Measurements from ENCODE around the gene BLNK.

The BLNK gene

DNA sequence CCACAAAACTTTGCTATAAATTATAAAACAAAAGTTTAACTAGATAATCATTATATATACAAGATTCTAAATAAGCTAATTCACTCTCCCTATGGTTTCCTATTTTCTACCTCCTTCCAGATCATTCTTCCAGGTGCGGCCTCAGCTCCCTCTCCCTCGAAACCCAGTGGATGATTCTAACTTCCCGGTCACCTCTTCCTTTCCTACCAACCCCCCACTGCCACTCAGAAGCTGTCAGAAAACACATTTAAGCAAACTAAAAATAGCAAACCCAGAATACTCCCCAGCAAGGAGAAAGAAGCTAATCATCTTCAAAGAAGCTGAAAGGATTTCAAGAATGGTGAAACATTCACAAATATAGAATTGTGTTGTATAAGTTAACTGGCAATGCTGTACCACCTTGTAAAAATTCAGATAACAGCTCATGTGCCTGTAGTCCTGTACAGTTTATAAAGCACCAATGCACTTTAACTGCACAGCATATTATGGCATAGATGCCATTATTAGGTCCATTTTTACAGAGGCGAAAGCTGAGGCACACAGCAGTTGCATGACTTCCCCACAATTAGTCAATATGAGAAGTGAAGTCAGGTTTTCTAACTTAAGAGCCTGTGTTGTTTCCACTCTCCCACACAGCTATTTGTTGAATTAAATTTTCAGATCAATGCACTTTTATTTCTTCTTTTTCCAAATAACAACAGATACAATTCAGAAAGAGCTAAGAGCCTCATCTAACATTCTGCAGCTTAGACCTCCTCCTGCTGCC is 19.2 kb upstream of the BLNK start:
- H3K4me3 ChIP-seq (ENCODE audit: low read length): no peak overlapping the region
- no peak for DNase-seq (ENCODE audit: low read depth, low spot score)

- no peak overlapping the region for H3K4me3 ChIP-seq (ENCODE audit: low read length)
- DNase-seq (ENCODE audit: low read depth, low spot score): no peak
Measured at GRCh38 chr10:96289218-96289910, 18.0 kb upstream of the BLNK start.

DNA sequence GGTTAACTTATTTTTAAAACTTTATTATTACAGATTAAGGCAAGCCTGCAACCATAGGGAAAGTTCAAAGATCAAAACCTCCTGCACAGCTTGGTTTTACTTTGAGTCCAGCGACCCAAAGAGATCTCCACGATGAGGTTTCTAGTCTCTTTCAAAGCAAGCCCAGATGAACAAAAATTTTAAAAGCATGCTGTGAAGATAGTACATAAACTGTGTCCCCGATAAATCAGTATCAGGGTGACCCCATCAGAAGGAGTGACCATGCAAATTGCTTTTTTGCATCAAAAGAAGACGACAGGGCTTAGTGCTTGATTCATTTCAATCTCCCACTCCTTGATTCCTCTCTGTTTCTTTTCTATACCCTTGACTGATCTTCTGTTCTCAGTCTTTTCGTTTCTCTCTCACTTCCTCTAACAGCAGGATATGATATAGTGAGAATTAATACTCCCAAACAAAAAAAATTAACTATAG is 16.8 kb upstream of the BLNK start:
- H3K4me3 ChIP-seq (ENCODE audit: low read length): peak overlapping the region; percentile 15
- no peak for DNase-seq (ENCODE audit: low read depth, low spot score)

DNA sequence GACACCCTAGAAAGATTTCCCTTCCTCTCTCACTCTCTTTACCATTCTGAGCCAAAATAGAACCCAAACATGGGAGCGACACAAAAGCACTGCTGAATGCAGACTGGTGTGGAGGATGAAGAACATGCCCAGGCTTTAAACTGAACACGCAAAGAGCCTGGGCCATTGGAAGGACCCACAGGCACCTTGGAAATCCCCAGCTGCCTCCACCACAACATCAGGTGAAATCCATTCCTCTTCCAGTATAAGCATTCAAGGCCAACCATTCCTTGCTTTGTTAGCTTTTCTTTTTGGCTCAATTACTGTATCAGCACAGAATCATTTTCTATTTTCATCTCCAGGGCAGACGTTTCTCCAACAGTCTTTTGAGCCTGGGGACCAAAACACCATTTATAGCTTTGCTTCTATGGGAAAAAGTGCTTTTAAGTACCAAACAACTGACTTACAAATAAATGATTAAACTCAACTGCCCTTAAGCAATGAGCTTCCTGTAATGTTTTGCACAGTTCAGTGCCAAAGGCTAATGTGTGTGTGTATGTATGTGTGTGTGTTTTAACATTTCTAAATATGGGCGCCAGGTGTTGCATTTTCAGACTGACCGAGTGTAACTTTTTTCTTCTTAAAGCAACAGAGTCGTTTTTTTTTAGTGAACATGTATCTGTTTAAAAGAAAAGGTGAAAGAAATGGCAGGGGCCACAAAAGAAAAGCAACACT is 16.2 kb upstream of the BLNK start:
- H3K4me3 ChIP-seq (ENCODE audit: low read length): peak overlapping the region; percentile 15
- DNase-seq (ENCODE audit: low read depth, low spot score): peak; percentile 80

DNA sequence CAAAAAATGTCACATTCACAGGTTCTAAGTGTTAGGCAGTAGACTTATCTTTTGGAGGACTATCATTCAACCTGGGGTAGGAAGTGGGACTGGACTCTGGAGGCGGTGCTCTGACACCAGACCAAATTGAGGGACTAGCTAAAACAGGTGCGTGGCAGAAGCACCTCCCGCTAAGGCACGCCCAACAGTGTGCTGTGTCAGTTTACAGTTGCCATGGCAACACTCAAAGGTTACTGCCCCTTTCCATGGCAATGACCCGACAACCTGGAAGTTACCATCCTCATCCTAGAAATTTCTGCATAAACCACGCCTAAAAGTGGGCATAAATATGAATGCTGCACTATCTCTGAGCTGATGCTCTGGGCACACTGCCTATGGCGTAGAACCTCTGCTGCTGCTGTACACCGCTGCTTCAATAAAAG is 14.0 kb upstream of the BLNK start:
- H3K4me3 ChIP-seq (ENCODE audit: low read length): no peak overlapping the region
- no peak for DNase-seq (ENCODE audit: low read depth, low spot score)

DNA sequence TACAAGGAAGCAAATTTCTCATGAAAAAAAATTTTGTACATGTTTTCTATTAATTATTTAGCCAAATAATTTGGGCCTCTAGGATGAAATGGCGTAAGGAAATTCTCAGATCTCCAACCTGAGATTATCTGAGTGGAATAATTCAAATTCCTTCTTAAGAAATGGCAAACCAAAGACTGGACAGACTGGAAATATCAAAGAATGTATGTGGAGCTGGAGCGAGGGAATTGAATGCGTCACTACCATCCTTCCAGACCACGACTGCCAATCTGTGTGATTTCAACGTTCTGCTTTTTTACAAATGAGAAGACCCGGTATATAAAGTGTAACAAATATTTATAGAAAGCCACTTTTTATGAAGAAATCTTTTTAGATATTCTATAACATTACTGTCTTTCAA is 12.4 kb upstream of the BLNK start:
- DNase-seq (ENCODE audit: low read depth, low spot score): no peak
- H3K4me3 ChIP-seq (ENCODE audit: low read length): no peak overlapping the region

DNA sequence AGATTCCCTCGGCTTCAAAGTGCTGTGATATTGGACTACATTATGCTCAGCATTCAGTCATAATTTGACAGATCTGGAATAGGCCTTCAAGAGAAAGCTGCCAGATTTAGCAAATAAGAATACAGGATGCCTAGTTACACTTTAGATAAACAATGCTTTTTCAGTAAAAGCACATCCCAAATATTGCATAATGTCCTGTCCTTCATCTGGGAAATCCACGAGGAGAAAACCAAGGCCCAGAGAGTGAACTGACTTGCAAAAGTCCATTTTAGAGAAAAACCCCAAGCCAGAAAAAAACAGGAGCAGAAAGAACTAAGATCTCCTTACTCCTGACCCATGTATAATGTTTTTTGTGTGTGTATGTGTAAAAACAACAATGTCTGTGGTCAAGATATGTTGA is 12.0 kb upstream of the BLNK start:
- no peak overlapping the region for H3K4me3 ChIP-seq (ENCODE audit: low read length)
- no peak for DNase-seq (ENCODE audit: low read depth, low spot score)

- no peak for DNase-seq (ENCODE audit: low read depth, low spot score)
- no peak overlapping the region for H3K4me3 ChIP-seq (ENCODE audit: low read length)
Measured at GRCh38 chr10:96281444-96282029, 10.2 kb upstream of the BLNK start.

DNA sequence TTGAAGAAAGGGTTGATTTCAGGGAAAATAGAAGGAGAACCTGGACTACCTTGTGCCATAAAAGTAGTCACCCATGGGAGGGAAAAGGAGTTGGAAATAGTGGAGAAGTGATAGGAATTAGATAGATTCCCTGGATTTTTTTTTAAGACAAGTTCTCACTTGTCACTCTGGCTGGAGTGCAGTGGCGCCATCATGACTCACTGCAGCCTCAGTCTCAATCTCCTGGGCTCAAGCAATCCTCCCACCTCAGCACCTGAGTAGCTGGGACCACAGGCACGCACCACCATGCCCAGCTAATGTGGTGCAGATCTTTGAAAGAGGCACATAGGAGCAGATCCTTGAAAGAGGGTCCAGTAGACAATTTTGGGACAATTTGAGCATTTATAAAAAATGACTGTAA is 9.5 kb upstream of the BLNK start:
- H3K4me3 ChIP-seq (ENCODE audit: low read length): no peak overlapping the region
- no peak for DNase-seq (ENCODE audit: low read depth, low spot score)

GRCh38 chr10:96279191-96279641 is 7.8 kb upstream of the BLNK start:
- no peak for DNase-seq (ENCODE audit: low read depth, low spot score)
- H3K4me3 ChIP-seq (ENCODE audit: low read length): no peak overlapping the region

- no peak for DNase-seq (ENCODE audit: low read depth, low spot score)
- H3K4me3 ChIP-seq (ENCODE audit: low read length): no peak overlapping the region
Measured at GRCh38 chr10:96276831-96277230, 5.5 kb upstream of the BLNK start.

- H3K4me3 ChIP-seq (ENCODE audit: low read length): no peak overlapping the region
- DNase-seq (ENCODE audit: low read depth, low spot score): no peak
Measured at GRCh38 chr10:96276426-96276825, 5.1 kb upstream of the BLNK start.

GRCh38 chr10:96275685-96276418 is 4.5 kb upstream of the BLNK start:
- no peak overlapping the region for H3K4me3 ChIP-seq (ENCODE audit: low read length)
- DNase-seq (ENCODE audit: low read depth, low spot score): no peak

GRCh38 chr10:96272316-96273280 is 1.2 kb upstream of the BLNK start:
- no peak overlapping the region for H3K4me3 ChIP-seq (ENCODE audit: low read length)
- DNase-seq (ENCODE audit: low read depth, low spot score): no peak

- DNase-seq (ENCODE audit: low read depth, low spot score): no peak
- no peak overlapping the region for H3K4me3 ChIP-seq (ENCODE audit: low read length)
Measured at GRCh38 chr10:96270571-96270970, 798 bp downstream of the BLNK start.

DNA sequence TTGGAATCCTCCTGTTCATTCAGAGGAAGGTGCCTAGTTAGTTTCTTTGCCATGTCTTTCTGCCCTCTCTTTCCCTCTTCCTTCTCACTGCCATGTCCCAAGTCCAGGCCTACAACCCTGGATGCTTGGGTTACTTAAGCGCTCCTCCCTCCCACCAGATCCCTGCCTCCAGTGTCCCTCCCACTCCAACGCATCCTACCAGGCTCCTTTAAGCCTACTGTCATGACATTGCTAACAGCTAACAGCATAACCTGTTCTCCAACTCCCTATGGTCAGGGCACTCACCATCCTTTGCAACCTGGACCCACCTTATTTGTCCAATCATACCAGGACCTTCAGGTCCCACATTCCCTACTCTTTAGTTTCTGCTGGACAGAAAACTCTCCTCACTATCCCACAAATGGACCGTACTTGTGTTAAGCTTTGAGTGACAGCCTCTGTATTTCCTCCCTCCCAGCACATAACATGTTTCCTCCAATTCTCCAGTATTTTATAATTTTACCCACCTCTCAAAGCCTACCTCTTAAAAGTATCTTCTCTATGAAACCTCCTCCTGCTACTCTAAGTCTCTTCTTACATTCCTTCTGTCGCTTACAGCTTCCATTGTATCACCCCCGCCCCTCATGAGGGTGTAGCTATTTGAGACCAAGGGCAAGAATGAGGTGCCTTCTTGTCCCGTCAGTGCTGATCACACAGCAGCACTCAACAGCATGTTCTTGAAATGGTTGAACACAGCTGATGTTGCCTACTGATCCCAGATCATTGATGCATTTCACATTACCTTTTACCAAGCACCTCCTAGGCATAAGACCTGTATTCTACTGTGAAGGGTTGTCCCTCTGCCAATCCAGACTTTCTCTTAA is 1.7 kb downstream of the BLNK start:
- DNase-seq (ENCODE audit: low read depth, low spot score): no peak
- no peak overlapping the region for H3K4me3 ChIP-seq (ENCODE audit: low read length)

DNA sequence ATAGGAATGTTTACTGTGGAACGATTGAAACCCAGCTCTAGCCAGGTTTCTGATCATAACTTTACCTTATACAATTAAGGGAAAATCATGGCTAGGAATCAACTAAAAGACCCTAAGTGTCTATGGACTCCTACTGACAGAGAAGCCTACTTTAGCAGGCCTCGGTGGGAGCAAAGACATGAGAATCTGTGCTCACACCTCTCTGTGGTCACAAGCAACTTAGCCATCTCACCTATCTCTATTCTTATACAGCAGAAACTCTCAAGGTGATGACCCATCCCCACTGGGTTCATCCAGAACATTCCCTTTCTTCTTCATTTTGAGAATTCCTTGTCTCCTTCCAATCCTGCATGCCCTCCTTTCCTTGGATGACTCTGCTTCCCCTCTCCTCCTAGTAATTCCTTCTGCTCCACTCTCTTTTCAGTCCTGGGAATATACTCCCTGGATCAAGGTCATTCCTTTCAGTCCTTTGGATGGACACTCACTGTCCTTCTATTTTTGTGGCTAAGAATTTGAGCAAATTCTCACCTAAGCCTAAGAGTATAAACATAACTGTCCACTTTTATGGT is 2.9 kb downstream of the BLNK start:
- no peak for DNase-seq (ENCODE audit: low read depth, low spot score)
- no peak overlapping the region for H3K4me3 ChIP-seq (ENCODE audit: low read length)
